ENCODE data around the gene AKAP6. TPM values are rescaled to one million over a fixed set of nuclear protein-coding genes. Genes with fewer than 3 reads are reported as not detected.

The AKAP6 gene
- total RNA-seq, 1 experiment from 2014 or later: 1.1 TPM

- Histone ChIP-seq H2BK15ac (ENCODE audit: low read depth, low read length) (no peak overlapping the region), H3K9me3 (ENCODE audit: control insufficient read depth, low read depth, low read length) (no peaks in the 10 kb centered on the region), H3K14ac (ENCODE audit: insufficient read depth, low read length) (no peak overlapping the region), H3T11ph (ENCODE audit: low read length) (no peak overlapping the region), H3K4me1 (ENCODE audit: insufficient read depth, low read length) (no peaks in the 10 kb centered on the region), H2BK12ac (ENCODE audit: insufficient read length, low read depth, low read length) (no peak overlapping the region), H2AK5ac (ENCODE audit: insufficient read length, low read length) (no peak overlapping the region), H4K20me1 (ENCODE audit: control insufficient read depth, insufficient read depth, insufficient read length) (no peaks in the 10 kb centered on the region), H2BK5ac (ENCODE audit: insufficient read length, low read length) (no peak overlapping the region), H2AFZ (ENCODE audit: low read length) (no peak overlapping the region), H2BK120ac (ENCODE audit: low read depth, low read length, poor library complexity, severe bottlenecking) (no peak overlapping the region), H3K23ac (ENCODE audit: insufficient read length, low read depth, low read length) (no peak overlapping the region), H3K4ac (ENCODE audit: low read depth, low read length) (no peak overlapping the region), H3K23me2 (ENCODE audit: insufficient read length, low read depth, low read length, poor library complexity, severe bottlenecking) (no peaks in the 10 kb centered on the region), H3K79me1 (ENCODE audit: insufficient read depth, low read depth, low read length, poor library complexity, severe bottlenecking) (no peaks in the 10 kb centered on the region), H4K8ac (replicated peaks; ENCODE audit: insufficient read length, low read depth, low read length) (no peak overlapping the region), H3K27ac (ENCODE audit: insufficient read length, low read depth, low read length) (no peak overlapping the region), H3K27me3 (ENCODE audit: insufficient read depth, low read length) (no peaks in the 10 kb centered on the region), H3K18ac (ENCODE audit: insufficient read length, low read depth, low read length) (no peak overlapping the region), H3K9ac (ENCODE audit: extremely low read depth, insufficient read length, low read length) (no peak overlapping the region), H4K91ac (ENCODE audit: insufficient read length, low read depth, low read length) (no peak overlapping the region), H4K5ac (ENCODE audit: insufficient read length, low read depth, low read length) (no peak overlapping the region), H3K4me2 (ENCODE audit: insufficient read depth, insufficient read length, low read length) (no peak overlapping the region), H3K79me2 (ENCODE audit: insufficient read depth, low read length) (no peaks in the 10 kb centered on the region), H2BK20ac (ENCODE audit: low read depth, low read length, poor library complexity, severe bottlenecking) (no peak overlapping the region), H3K56ac (ENCODE audit: insufficient read length, low read depth, low read length) (no peak overlapping the region)
- Mint-ChIP-seq H3K9me3 (no peaks in the 10 kb centered on the region; a peak in 1 of 5 replicates), H3K27me3 (ENCODE audit: low read depth) (no peaks in the 10 kb centered on the region), H3K4me3 (no peak overlapping the region), H3K4me1 (peaks cover 6% of the 10 kb centered on the region in 2 experiments), H3K36me3 (ENCODE audit: insufficient read depth in 1 of 3, low read depth in 3 of 3) (no peaks in the 10 kb centered on the region), H3K27ac (no peak overlapping the region)
- no CpG with 5 or more reads among the region's 4 CpGs for WGBS (ENCODE audit: extremely low coverage, insufficient read length, low lambda C conversion rate)
- TF ChIP-seq CTCF (conservative IDR thresholded peaks at IDR 0.05): no peak
- no peak for DNase-seq
Measured at GRCh38 chr14:32623300-32624093, 294.4 kb downstream of the AKAP6 start.

Measured in H9 (cell line).